HG03039 (cell line): ENCODE data around the gene GP9.
"Not testable (repeated sequence)": the region's sequence is repeated elsewhere in the genome, so short reads cannot be mapped to it uniquely, and the experiment has no call there.

Experiments used
- ATAC-seq: cut with Tn5 transposase; IDR thresholded peaks from one replicate; pipeline ENCODE4 v1.9.1; 2021; ENCODE audit warnings: mild to moderate bottlenecking, moderate library complexity; ENCODE audit not compliant: unreplicated experiment

The GP9 gene

DNA sequence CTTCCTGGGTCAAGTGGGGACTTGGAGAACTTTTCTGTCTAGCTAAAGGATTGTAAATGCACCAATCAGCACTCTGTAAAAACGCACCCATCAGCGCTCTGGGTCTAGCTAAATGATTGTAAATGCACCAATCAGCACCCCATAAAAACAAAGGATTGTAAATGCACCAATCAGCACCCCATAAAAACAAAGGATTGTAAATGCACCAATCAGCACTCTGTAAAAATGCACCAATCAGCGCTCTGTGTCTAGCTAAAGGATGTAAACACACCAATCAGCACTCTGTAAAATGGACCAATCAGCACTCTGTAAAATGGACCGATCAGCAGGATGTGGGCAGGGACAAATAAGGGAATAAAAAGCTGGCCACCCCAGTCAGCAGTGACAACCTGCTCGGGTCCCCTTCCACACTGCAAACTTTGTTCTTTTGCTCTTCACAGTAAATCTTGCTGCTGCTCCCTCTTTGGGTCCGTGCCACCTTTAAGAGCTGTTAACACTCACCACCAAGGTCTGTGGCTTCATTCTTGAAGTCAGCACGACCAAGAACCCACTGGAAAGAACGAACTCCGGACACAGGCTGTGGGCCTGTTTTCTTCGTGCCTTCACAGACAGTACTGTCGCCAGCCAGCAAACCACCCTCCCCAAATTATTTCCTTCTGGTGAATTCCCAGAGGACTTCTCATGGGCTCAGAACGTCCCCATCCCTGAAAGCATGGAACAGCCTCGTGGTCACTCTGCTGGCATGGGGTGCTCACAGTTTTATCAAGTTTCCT lies 8.9 kb downstream of the GP9 start:
- not testable (repeated sequence) for ATAC-seq

DNA sequence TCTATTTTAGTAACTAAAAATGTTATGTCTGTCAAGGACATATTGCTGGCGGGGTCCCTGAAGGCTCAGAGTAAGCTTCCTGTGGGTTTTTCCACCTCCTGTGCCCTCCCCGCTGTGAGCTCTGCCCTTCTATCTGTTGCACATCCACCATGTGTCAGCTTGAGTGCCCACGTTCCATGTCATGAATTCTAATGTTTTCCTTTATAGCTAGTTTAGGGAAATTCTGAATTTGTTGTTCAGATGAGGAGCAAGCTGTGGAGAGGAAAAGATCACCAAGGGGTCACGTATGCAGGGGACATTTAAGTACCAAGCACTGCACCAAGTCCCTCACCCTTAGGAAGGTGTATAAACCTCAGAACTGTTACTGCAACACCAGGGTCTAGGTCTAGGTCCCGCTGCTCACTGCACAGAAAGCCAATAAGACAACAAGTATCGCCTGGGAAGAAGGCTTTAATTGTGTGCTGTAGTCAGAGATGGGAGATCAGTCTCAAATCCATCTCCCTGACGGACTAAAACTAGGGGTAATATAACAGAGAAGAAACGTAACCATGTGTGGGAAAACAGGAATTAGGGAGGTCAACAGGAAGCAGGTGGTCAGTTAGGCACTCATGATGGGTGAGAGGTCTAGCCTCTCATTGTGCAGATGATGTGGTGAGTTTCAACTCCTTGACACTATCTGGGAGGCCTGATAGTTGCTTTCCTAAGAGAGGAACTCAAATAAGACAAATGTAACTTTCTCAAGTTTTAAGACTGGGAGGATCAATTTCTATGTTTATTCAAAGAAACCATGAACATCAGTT lies 9.7 kb downstream of the GP9 start:
- no peak for ATAC-seq

GRCh38 chr3:129077222-129077621 lies 16.6 kb downstream of the GP9 start:
- no peak for ATAC-seq

DNA sequence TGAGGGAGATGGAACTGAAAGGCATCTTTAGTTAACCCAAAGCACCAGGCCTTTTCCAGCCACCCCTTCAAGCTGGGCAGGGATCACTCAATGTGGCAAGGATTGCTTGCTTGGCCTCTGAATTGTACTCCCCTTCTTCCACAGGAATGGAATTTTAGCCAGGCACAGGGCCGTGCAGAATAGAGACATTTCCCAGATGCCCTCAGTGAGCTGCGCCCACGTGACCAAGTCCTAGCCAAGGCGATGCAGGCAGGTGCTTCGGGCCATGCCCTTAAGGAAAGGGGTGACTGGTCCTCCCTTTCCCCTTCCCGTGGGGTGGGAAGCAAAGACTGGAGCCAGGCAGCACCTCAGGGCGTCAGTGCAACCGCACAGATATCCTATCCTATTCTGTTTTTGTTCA lies 17.9 kb downstream of the GP9 start:
- no peak for ATAC-seq

DNA sequence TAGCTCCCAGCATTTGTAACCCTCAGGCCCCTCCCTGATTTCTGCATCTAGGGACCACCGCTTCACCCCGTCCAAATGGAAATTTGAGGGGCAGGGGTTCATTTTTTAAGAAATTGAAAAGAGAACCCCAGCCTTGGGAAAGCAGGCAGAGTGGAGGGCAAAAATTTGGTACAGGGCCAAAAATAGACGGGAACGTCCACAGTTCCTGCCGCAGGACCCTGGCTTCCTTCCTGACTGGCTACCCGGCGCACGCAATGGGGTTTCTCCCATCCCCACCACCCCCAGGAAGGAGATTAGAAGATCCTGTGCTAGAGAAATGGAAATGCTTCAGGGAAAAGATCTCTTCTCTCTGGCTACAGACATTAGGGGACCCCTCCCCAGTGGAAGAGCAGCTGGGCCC lies 20.9 kb downstream of the GP9 start:
- no peak for ATAC-seq

DNA sequence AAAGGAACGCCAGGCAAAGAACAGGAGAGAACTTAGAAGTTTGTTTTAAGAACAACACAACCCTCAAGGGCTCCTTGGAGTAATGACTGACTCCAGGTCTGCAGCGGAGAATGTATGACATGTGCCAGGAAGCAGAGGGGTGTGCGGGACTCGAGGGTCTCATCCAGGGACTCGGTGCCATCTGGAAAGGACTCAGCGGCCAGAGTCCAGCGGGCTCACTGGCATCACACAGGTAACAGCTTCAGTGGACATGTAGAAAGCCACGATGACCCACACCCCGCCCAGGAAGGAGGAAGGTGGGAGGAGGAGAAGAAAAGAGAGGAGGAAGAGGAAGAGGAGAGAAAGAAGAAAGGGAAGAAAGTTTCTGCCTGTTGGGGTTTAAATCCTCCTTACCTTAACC lies 21.4 kb downstream of the GP9 start:
- ATAC-seq = no peak

- no peak for ATAC-seq
Measured at GRCh38 chr3:129084501-129084900, 23.9 kb downstream of the GP9 start.

DNA sequence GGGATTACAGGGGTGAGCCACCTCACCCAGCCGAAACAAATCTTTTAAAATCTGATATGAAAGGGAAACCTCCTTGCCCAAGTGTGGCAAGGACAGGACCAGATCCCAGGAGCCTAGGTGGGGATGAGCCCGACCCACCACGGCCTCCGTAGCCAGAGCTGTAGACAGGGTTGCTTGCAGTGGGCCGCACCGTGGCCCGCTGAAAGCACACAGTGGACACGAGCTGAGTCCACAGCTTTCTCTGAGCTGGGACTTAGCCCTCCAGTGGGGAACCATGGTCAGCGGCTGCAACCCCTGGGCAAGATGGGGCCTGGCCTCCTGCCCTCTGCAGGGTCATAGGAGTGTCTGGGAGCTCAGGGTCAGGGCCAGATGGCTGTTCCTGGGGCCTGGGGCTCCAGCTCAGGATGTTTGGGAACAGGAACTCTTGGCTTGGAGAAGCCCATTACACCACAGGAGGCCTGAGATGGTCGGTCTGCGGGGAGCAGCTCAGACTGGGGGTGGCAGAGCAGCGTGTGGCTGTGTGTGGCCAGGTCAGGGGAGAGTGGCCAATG lies 24.7 kb downstream of the GP9 start:
- no peak for ATAC-seq

GRCh38 chr3:129085818-129086217 lies 25.2 kb downstream of the GP9 start:
- no peak for ATAC-seq

- ATAC-seq = no peak
Measured at GRCh38 chr3:129087138-129087702, 26.6 kb downstream of the GP9 start.

DNA sequence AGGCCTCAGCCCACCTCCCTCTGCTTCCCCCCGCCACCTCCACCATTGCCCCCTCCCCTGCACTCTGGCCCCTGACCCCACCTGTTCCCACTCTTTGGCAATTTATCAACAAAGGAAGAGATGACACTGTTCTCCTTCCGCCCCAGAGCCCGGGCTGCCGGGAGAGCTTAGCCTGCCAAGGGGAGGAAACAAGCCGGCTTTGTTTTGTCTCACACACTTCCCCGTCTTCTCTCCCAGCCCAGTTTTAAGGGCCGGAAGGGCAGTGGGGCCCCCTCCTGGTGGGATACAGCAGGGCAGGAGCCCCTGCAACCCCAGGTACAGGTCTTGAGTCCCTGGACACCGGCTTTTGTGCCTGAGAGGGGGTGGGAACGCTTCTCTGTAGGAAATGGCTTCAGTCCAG lies 27.3 kb downstream of the GP9 start:
- not testable (repeated sequence) for ATAC-seq

DNA sequence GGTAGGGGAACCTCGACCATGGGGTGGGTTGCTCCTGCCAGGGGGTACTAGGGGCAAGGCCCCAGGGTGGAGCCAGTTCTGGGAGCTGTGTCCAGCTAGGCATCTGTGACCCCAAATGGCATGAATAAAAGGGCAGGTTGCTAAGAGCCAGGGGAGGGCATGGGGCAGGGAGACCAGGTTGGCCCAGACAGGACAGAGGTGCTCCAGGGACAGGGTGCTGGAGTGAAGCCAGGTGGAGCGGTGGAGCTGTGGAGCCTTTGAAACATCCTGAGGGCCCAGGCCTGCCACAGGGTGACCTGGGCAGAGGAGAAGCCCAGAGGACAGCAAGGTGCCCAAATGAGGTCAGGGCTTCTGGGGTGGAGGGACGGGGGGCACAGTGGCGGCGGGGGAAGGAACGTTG lies 27.7 kb downstream of the GP9 start:
- not testable (repeated sequence) for ATAC-seq

DNA sequence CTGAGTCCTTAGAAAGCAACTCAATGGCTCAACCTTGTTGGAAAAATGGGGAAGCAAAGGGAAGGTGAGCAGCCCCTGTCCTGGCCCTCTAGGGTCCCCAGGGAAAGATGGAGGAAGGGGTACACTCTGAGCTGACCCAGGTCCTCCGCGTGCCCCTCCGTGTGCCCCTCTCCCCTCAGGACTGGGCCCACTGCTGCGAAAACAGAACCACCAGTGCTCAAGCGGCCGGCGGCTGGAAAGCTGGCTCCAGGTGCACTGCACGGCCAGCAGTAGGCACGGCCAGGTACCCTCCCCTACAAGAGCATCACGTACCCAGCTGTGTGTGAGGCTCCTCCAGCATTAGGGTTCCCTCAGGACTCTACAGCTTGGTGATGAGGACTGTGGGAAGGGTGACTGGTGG lies 34.7 kb downstream of the GP9 start:
- no peak for ATAC-seq

GRCh38 chr3:129100274-129100673 lies 39.7 kb downstream of the GP9 start:
- ATAC-seq = no peak

DNA sequence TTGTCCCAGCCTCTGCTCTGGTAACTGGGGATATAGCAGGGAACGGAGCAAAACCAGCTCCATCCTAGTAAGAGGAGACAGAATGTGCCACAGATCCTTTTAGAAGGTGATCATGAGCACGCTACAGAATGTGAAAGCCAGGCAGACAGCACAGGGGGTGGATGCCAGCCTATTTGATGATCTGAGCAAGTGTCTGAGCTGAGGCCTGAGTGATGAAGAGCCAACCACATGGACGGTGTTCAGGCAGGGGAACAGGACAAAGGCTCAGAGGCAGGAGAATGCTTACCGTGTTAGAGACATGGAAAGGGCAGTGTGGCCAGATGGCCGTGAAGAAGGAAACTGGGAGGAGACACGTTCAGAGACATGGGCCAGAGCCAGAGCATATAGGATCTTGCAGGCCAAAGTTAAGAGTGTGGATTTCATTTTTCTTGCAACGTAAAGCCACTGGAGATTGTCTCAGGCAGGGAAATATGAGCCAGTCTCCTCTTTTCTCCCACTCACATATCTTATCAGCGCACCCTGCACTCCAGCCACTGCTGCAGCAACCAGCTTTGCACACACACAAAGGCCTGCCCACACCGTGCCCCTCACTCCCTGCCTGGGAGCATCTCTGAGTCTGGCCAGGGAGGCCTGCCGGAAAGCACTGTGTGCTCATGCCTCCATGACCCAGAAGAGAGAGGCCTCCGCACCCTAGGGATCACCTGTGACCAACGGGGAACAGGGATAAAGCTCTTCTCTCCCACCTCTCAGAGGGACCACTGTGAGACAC lies 41.0 kb downstream of the GP9 start:
- ATAC-seq = no peak

- ATAC-seq = no peak
Measured at GRCh38 chr3:129103296-129103695, 42.7 kb downstream of the GP9 start.

- ATAC-seq = no peak
Measured at GRCh38 chr3:129104051-129104450, 43.5 kb downstream of the GP9 start.

GRCh38 chr3:129104498-129105079 lies 44.0 kb downstream of the GP9 start:
- no peak for ATAC-seq

DNA sequence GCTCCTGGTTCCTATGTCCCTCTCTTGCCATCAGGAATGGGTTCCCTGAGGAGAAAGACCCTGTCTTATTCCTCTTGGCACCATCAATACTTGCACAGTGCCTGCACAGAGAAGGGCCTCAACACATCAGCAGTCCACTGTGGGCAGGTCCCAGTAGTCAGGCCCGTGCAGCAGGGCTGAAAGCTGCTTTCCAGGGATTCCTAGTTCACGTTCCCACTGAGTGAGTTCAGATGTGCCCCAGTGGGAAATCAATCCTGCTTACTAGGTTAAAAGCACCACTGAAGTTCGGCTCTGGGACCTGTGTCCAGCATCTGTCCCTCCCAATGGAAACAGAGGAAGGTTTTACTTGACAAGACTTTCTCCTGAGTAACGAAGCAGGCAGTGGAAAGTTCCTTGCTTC lies 45.3 kb downstream of the GP9 start:
- no peak for ATAC-seq

DNA sequence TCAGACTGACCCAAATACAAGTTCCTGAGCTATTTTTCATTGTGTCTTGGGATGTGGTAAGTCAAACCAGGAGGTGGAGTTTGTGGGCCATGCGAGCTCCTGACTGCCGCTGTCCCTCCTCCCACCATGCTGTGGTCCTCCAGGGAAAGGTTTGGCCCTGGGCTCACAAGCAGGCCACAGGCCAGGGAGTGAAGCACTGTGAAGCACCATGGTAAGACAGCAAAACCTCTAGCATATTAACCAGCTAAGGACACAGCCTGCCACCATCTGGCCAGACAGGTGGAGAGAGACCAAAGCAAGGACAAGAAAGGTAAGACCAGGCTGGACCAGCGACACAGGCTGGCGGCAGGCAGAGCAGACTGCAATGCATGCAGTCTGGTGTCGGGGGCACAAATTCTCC lies 45.7 kb downstream of the GP9 start:
- ATAC-seq = no peak
